Measurements from ENCODE around the gene ZKSCAN1.

- TF ChIP-seq EZH2 (IDR thresholded peaks at IDR 0.05; ENCODE audit: low read length, unreplicated experiment): no peak
- no peak for TF ChIP-seq CTCF (conservative IDR thresholded peaks at IDR 0.05; ENCODE audit: low read depth, low read length)
- no peak for TF ChIP-seq EZH2phosphoT487 (IDR thresholded peaks at IDR 0.05; ENCODE audit: borderline replicate concordance, low read length)
These were observed 50.2 kb downstream of the ZKSCAN1 start for GRCh38 chr7:100065452-100066186.

All from PC-3 (cell line).